ENCODE results near the gene PTPRG.

GRCh38 chr3:62238431-62238830, 677.1 kb downstream of the PTPRG start:
- TF ChIP-seq CTCF (conservative IDR thresholded peaks at IDR 0.05 in 1 of 2, IDR thresholded peaks at IDR 0.05 in 1 of 2; ENCODE audit: low read depth in 1 of 2, low read length in 2 of 2): no peak
- no peak for TF ChIP-seq EZH2 (IDR thresholded peaks at IDR 0.05; ENCODE audit: low read length, missing control alignments)
